GM19438 (cell line): ENCODE results near the gene TAOK2.

Experiments used
- ATAC-seq: cut with Tn5 transposase; IDR thresholded peaks from one replicate; pipeline ENCODE4 v1.9.1; 2021; ENCODE audit warnings: low read depth; ENCODE audit not compliant: unreplicated experiment

TAOK2 gene

GRCh38 chr16:29962344-29962994, 11.2 kb upstream of the TAOK2 start:
- no peak for ATAC-seq

DNA sequence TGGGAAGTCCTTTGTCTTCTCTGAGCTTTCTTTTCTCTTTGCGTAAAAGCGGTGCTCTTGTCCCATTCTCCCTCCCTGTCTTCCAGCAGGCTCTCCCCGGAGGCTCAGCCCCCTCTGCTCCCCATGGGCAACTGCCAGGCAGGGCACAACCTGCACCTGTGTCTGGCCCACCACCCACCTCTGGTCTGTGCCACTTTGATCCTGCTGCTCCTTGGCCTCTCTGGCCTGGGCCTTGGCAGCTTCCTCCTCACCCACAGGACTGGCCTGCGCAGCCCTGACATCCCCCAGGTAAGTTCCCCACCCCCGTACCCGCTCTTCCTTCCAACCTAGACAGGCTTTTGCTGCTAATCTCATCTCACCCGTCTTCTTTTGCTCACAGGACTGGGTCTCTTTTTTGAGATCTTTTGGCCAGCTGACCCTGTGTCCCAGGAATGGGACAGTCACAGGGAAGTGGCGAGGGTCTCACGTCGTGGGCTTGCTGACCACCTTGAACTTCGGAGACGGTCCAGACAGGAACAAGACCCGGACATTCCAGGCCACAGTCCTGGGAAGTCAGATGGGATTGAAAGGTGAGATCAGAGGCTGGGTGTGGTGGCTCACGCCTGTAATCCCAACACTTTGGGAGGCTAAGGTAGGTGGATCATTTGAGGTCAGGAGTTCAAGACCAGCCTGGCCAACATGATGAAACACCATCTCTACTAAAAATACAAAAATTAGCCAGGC, 10.5 kb upstream of the TAOK2 start:
- ATAC-seq = no peak

- no peak for ATAC-seq
Measured at GRCh38 chr16:29968205-29968604, 5.5 kb upstream of the TAOK2 start.

DNA sequence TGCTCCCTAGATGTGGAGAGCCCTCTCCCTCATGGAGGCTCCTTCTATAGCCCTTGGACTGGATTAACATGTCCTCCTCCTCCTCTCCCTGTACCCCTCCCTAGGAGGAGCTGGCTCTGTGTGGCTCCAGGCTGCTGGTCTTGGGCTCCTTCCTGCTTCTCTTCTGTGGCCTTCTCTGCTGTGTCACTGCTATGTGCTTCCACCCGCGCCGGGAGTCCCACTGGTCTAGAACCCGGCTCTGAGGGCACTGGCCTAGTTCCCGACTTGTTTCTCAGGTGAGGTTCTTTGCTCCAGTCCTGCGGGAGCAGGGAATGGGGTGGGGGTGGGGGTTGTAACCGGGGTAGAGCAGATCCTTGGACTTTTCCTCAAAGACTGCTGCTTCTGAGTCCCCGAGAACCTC, 2.4 kb upstream of the TAOK2 start:
- ATAC-seq = no peak

DNA sequence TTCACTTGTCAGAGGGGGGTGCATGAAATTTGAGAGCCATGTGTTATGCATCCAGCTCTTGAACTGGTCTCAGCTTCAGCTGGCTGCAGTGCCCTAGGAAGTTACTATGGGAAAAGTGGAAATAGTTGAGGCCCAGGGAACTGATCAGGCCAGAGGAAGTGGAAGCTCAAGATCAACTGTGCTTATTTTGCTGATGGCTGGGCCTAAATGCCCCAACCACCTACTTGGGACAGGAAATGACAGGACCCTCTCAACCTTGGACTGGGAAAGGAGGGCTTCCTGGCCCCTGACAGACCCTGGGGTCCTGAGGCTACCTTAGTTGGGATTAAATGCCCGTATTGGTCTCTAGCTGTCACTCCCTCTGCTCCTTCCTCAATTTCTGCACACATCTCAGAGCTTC, 1.2 kb upstream of the TAOK2 start:
- ATAC-seq = no peak

GRCh38 chr16:29972992-29973383, 680 bp upstream of the TAOK2 start:
- ATAC-seq = no peak

- ATAC-seq = no peak
Measured at GRCh38 chr16:29974291-29975133, 844 bp downstream of the TAOK2 start.

- no peak for ATAC-seq
Measured at GRCh38 chr16:29975134-29975538, 1.5 kb downstream of the TAOK2 start.

GRCh38 chr16:29975811-29976511, 2.3 kb downstream of the TAOK2 start:
- ATAC-seq = no peak

GRCh38 chr16:29977063-29977825, 3.6 kb downstream of the TAOK2 start:
- ATAC-seq = no peak

GRCh38 chr16:29978081-29978480, 4.4 kb downstream of the TAOK2 start:
- ATAC-seq = no peak

DNA sequence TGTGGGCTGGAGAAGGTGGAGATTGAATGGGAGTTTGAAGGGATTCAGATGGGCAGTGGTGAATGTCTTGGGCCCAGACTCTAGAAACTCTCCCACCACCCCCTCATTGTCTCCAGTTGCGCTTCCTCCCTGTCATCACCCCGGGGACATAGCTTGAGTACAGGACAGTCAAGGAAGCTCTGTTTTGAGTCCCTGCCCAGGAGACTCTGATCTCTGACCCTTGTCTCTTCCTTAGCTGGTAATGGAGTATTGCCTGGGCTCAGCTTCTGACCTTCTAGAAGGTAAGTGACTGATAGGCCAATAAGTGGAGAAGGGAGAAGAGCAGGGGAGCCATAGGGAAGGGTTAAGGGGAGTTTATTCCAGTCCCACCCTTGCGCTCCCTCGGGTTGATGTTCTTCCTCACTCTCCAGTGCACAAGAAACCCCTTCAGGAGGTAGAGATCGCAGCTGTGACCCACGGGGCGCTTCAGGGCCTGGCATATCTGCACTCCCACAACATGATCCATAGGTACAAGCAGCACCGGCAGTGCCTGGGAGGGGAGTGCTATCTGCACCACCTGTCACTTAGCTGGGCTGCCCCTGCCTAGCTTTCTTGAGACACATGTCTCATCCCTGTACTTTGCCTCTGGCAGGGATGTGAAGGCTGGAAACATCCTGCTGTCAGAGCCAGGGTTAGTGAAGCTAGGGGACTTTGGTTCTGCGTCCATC, 5.0 kb downstream of the TAOK2 start:
- no peak for ATAC-seq

DNA sequence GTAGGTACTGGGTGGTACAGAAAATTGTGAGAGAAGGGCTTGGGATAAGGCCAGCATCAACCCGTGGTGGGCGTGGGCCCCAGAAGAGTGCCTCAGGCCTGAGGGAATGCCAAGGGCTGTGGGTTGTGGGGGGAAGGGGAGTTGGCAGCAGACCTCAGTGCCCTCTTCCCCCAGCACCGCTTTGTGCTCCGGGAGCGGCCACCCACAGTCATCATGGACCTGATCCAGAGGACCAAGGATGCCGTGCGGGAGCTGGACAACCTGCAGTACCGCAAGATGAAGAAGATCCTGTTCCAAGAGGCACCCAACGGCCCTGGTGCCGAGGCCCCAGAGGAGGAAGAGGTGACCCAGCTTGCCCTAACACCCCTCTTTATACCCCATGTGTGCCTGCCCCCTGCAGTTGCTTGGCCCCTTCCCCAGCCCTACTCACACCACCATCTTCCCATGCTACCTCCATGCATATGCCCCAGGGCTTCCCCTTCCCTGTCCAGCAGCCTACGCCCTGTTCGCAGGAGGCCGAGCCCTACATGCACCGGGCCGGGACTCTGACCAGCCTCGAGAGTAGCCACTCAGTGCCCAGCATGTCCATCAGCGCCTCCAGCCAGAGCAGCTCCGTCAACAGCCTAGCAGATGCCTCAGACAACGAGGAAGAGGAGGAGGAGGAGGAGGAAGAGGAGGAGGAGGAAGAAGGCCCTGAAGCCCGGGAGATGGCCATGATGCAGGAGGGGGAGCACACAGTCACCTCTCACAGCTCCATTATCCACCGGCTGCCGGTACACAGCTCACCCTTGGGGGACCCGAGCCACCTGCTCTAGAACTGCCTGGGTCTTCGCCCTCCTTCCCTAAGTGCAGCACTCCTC, 9.1 kb downstream of the TAOK2 start:
- no peak for ATAC-seq

- no peak for ATAC-seq
Measured at GRCh38 chr16:29983420-29984136, 9.9 kb downstream of the TAOK2 start.

DNA sequence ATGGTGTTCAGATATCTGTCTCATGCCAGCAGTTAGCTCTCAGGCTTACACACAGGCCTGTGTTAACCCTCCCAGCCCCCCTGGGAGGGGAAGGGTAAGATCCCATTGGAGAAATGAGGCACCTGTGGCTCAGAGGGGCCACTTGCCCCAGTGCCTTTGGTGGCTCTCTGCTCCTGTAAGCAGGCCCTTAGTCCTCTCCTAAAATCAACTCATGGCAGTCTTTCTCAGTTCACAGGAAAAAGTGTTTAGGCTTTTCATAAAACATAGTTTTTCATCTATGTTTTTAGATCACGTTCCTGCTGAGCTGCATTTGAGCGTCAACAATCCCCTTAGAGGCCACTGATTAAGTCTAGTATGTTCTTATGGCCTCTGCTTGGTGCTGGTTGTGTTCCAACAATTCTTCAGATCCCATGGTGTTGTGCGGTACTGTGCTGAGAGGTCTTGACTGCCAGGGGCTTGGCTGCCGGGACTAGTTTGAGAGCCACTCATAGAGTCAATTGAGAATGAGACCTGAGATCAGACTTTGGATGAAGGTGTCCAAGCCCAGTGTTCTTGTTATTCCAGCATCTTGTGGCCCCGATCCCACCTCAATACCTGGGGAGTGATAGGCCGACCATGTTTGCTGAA, 10.6 kb downstream of the TAOK2 start:
- no peak for ATAC-seq

- ATAC-seq = no peak
Measured at GRCh38 chr16:29984764-29985147, 11.1 kb downstream of the TAOK2 start.

- ATAC-seq = no peak
Measured at GRCh38 chr16:29985271-29985811, 11.7 kb downstream of the TAOK2 start.
